GM18868 (cell line): ENCODE measurements around the gene DOK6.

ENCODE experiments used
- ATAC-seq: cut with Tn5 transposase; IDR thresholded peaks from one replicate; pipeline ENCODE4 v1.9.1; 2021; ENCODE audit warnings: mild to moderate bottlenecking, moderate library complexity; ENCODE audit not compliant: unreplicated experiment

The DOK6 gene

GRCh38 chr18:69432847-69433246, 32.2 kb downstream of the DOK6 start:
- no peak for ATAC-seq

- ATAC-seq: no peak
Measured at GRCh38 chr18:69435000-69435399, 34.3 kb downstream of the DOK6 start.

GRCh38 chr18:69444221-69444620, 43.5 kb downstream of the DOK6 start:
- no peak for ATAC-seq

- ATAC-seq: no peak
Measured at GRCh38 chr18:69447886-69448285, 47.2 kb downstream of the DOK6 start.

- ATAC-seq: no peak
Measured at GRCh38 chr18:69455125-69455524, 54.4 kb downstream of the DOK6 start.

- ATAC-seq: peak; percentile 92
Measured at GRCh38 chr18:69469444-69469919, 68.8 kb downstream of the DOK6 start.

- ATAC-seq: no peak
Measured at GRCh38 chr18:69480460-69480859, 79.8 kb downstream of the DOK6 start.

- no peak for ATAC-seq
Measured at GRCh38 chr18:69483574-69483973, 82.9 kb downstream of the DOK6 start.

GRCh38 chr18:69484699-69485396, 84.2 kb downstream of the DOK6 start:
- ATAC-seq: no peak

GRCh38 chr18:69487488-69488394, 87.1 kb downstream of the DOK6 start:
- no peak for ATAC-seq

GRCh38 chr18:69490072-69490471, 89.4 kb downstream of the DOK6 start:
- ATAC-seq: no peak

GRCh38 chr18:69490813-69491212, 90.1 kb downstream of the DOK6 start:
- no peak for ATAC-seq

- no peak for ATAC-seq
Measured at GRCh38 chr18:69491576-69491975, 90.9 kb downstream of the DOK6 start.

- ATAC-seq: no peak
Measured at GRCh38 chr18:69492861-69493260, 92.2 kb downstream of the DOK6 start.

GRCh38 chr18:69494841-69495240, 94.2 kb downstream of the DOK6 start:
- no peak for ATAC-seq

GRCh38 chr18:69495338-69495737, 94.7 kb downstream of the DOK6 start:
- no peak for ATAC-seq

GRCh38 chr18:69495841-69496533, 95.3 kb downstream of the DOK6 start:
- no peak for ATAC-seq

GRCh38 chr18:69518989-69519388, 118.3 kb downstream of the DOK6 start:
- ATAC-seq: no peak

GRCh38 chr18:69523582-69523981, 122.9 kb downstream of the DOK6 start:
- ATAC-seq: no peak

GRCh38 chr18:69528435-69528834, 127.7 kb downstream of the DOK6 start:
- no peak for ATAC-seq

- no peak for ATAC-seq
Measured at GRCh38 chr18:69529151-69529550, 128.5 kb downstream of the DOK6 start.
